H9 (cell line): ENCODE results near the gene MAPK13. TPM values are rescaled to one million over a fixed set of nuclear protein-coding genes. Genes with fewer than 3 reads are reported as not detected.

ENCODE experiments used
- DNase-seq: peaks from one replicate; pipeline ENCODE4 v3.0.0-alpha.2; 2017
- H2AFZ ChIP-seq: one replicate; pipeline ENCODE4 v1.6.1; 2013; ENCODE audit warnings: mild to moderate bottlenecking, low read length, control low read depth, moderate library complexity
- H2AK5ac ChIP-seq: 2 replicates; pipeline ENCODE4 v1.6.1; 2013; ENCODE audit warnings: low read length, control low read depth, mixed read lengths; ENCODE audit not compliant: insufficient read length
- H2BK120ac ChIP-seq: one replicate; pipeline ENCODE4 v1.6.1; 2013; ENCODE audit warnings: low read depth, mild to moderate bottlenecking, low read length, control low read depth, inconsistent platforms; ENCODE audit not compliant: poor library complexity, severe bottlenecking
- H2BK12ac ChIP-seq: 2 replicates; pipeline ENCODE4 v1.6.1; 2013; ENCODE audit warnings: low read length, control low read depth, mixed read lengths, low read depth; ENCODE audit not compliant: insufficient read length
- H2BK15ac ChIP-seq: 2 replicates; pipeline ENCODE4 v1.6.1; 2013; ENCODE audit warnings: low read depth, low read length, control low read depth
- H2BK20ac ChIP-seq: one replicate; pipeline ENCODE4 v1.6.1; 2013; ENCODE audit warnings: low read depth, mild to moderate bottlenecking, low read length, control low read depth, inconsistent platforms; ENCODE audit not compliant: poor library complexity, severe bottlenecking
- H2BK5ac ChIP-seq: 2 replicates; pipeline ENCODE4 v1.6.1; 2013; ENCODE audit warnings: low read length, control low read depth, mixed read lengths; ENCODE audit not compliant: insufficient read length
- H3K14ac ChIP-seq: 2 replicates; pipeline ENCODE4 v1.6.1; 2013; ENCODE audit warnings: low read length, control low read depth; ENCODE audit not compliant: insufficient read depth
- H3K18ac ChIP-seq: 2 replicates; pipeline ENCODE4 v1.6.1; 2013; ENCODE audit warnings: low read depth, mild to moderate bottlenecking, mixed read lengths, low read length, control low read depth; ENCODE audit not compliant: insufficient read length
- H3K23ac ChIP-seq: 2 replicates; pipeline ENCODE4 v1.6.1; 2013; ENCODE audit warnings: low read length, control low read depth, mixed read lengths, low read depth; ENCODE audit not compliant: insufficient read length
- H3K23me2 ChIP-seq: 2 replicates; pipeline ENCODE4 v1.6.1; 2013; ENCODE audit warnings: low read depth, mild to moderate bottlenecking, mixed read lengths, low read length, control low read depth; ENCODE audit not compliant: insufficient read length, poor library complexity, severe bottlenecking
- H3K27ac ChIP-seq: 2 replicates; pipeline ENCODE4 v1.5.1; 2013; ENCODE audit warnings: low read length, control low read depth, mixed read lengths, low read depth; ENCODE audit not compliant: insufficient read length
- H3K27me3 ChIP-seq: 2 replicates; pipeline ENCODE4 v1.6.1; 2013; ENCODE audit warnings: low read length, control low read depth, inconsistent platforms; ENCODE audit not compliant: insufficient read depth
- H3K4ac ChIP-seq: 2 replicates; pipeline ENCODE4 v1.6.1; 2013; ENCODE audit warnings: low read depth, mild to moderate bottlenecking, control low read depth, inconsistent platforms, low read length, moderate library complexity
- H3K4me1 ChIP-seq: 2 replicates; pipeline ENCODE4 v1.6.1; 2013; ENCODE audit warnings: low read length, control low read depth, inconsistent platforms; ENCODE audit not compliant: insufficient read depth
- H3K4me2 ChIP-seq: 2 replicates; pipeline ENCODE4 v1.6.1; 2013; ENCODE audit warnings: low read length, control low read depth, mixed read lengths; ENCODE audit not compliant: insufficient read length, insufficient read depth
- H3K56ac ChIP-seq: 2 replicates; pipeline ENCODE4 v1.6.1; 2013; ENCODE audit warnings: low read depth, mild to moderate bottlenecking, mixed read lengths, low read length, control low read depth; ENCODE audit not compliant: insufficient read length
- H3K79me1 ChIP-seq: 2 replicates; pipeline ENCODE4 v1.6.1; 2013; ENCODE audit warnings: low read depth, mild to moderate bottlenecking, moderate library complexity, low read length, control low read depth, inconsistent platforms; ENCODE audit not compliant: insufficient read depth, poor library complexity, severe bottlenecking
- H3K79me2 ChIP-seq: 2 replicates; pipeline ENCODE4 v1.6.1; 2013; ENCODE audit warnings: low read length, control low read depth, inconsistent platforms; ENCODE audit not compliant: insufficient read depth
- H3K9ac ChIP-seq: 2 replicates; pipeline ENCODE4 v1.6.1; 2013; ENCODE audit warnings: low read length, control low read depth, mixed read lengths; ENCODE audit not compliant: insufficient read length; ENCODE audit errors: extremely low read depth
- H3K9me3 ChIP-seq: one replicate; pipeline ENCODE4 v1.6.1; 2013; ENCODE audit warnings: low read depth, low read length, inconsistent platforms; ENCODE audit not compliant: control insufficient read depth
- H3T11ph ChIP-seq: one replicate; pipeline ENCODE4 v1.6.1; 2013; ENCODE audit warnings: mild to moderate bottlenecking, low read length, control low read depth, inconsistent platforms
- H4K20me1 ChIP-seq: one replicate; pipeline ENCODE4 v1.6.1; 2013; ENCODE audit not compliant: control insufficient read depth, insufficient read length, insufficient read depth
- H4K5ac ChIP-seq: 2 replicates; pipeline ENCODE4 v1.6.1; 2013; ENCODE audit warnings: low read depth, mild to moderate bottlenecking, mixed read lengths, low read length, control low read depth; ENCODE audit not compliant: insufficient read length
- H4K8ac ChIP-seq: replicated peaks from 2 replicates; pipeline ENCODE4 v1.6.1; 2013; ENCODE audit warnings: low read length, control low read depth, mixed read lengths, low read depth; ENCODE audit not compliant: insufficient read length
- H4K91ac ChIP-seq: 2 replicates; pipeline ENCODE4 v1.6.1; 2013; ENCODE audit warnings: low read depth, mild to moderate bottlenecking, moderate library complexity, mixed read lengths, low read length, control low read depth; ENCODE audit not compliant: insufficient read length
- H3K27ac Mint-ChIP-seq, 3 experiments: 2 replicates in 2 of 3; 3 replicates in 1 of 3; pipeline ENCODE4 v1.8.0; 2020 to 2021; ENCODE audit warnings: mixed read lengths in 3 of 3, mild to moderate bottlenecking in 1 of 3, moderate library complexity in 1 of 3
- H3K27me3 Mint-ChIP-seq: 2 replicates; pipeline ENCODE4 v1.8.0; 2021; ENCODE audit warnings: low read depth, mild to moderate bottlenecking, moderate library complexity, mixed read lengths
- H3K36me3 Mint-ChIP-seq, 3 experiments: 2 replicates in 2 of 3; 3 replicates in 1 of 3; pipeline ENCODE4 v1.8.0; 2020 to 2021; ENCODE audit warnings: low read depth in 3 of 3, mixed read lengths in 3 of 3; ENCODE audit not compliant: insufficient read depth in 1 of 3
- H3K4me1 Mint-ChIP-seq, 2 experiments: 2 replicates each; pipeline ENCODE4 v1.8.0; 2020; ENCODE audit warnings: mixed read lengths in 2 of 2
- H3K4me3 Mint-ChIP-seq, 2 experiments: 2 replicates in 1 of 2; 3 replicates in 1 of 2; pipeline ENCODE4 v1.8.0; 2020 to 2021; ENCODE audit warnings: mild to moderate bottlenecking in 2 of 2, mixed read lengths in 2 of 2, moderate library complexity in 1 of 2
- H3K9me3 Mint-ChIP-seq, 2 experiments: 2 replicates in 1 of 2; 3 replicates in 1 of 2; pipeline ENCODE4 v1.8.0; 2020; ENCODE audit warnings: mild to moderate bottlenecking in 2 of 2, mixed read lengths in 2 of 2, moderate library complexity in 1 of 2
- WGBS: extraction: QIAGEN DNeasy Blood & Tissue Kit; methylation state at CpG from one replicate; pipeline ENCODE4 v1.1.7; 2013; ENCODE audit warnings: missing lambda C conversion rate, low lambda C conversion rate, mixed read lengths; ENCODE audit not compliant: insufficient read length; ENCODE audit errors: extremely low coverage; 5-methylcytosine and 5-hydroxymethylcytosine counted together
- total RNA-seq: library from RNA; stranded (reverse); gene quantifications from 2 replicates; pipeline ENCODE4 v1.2.1, GENCODE V29; 2021
- TF ChIP-seq, protein P1 (sequence below): fragments of 200-600 bp; sonication (generic); conservative IDR thresholded peaks from 3 replicates; pipeline ENCODE4 v1.8.0; 2021; ENCODE audit warnings: antibody characterized with exemption, mild to moderate bottlenecking

MAPK13 gene
- total RNA-seq, 1 experiment from 2014 or later = 18.9 TPM

DNA sequence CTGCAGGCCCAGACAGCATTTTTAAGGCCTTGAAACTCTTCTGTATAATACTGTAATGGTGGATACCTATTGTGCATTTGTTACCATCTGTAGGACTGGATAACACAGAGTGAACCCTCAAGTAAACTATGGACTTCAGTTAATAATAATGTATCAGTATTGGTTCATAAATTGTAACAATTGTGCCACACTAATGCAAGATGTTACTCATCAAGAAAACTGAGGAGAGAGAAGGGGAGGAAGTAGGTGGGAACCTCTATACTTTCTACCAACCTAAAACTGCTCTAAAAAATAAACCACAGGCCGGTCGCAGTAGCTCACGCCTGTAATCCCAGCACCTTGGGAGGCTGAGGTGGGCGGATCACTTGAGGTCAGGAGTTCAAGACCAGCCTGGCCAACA lies 10.8 kb downstream of the MAPK13 start:
- Histone ChIP-seq H3K4me2 (no peak overlapping the region), H3K18ac (no peak overlapping the region), H4K8ac (no peak overlapping the region), H3K4ac (no peak overlapping the region), H2BK12ac (no peak overlapping the region), H4K20me1 (no peaks in the 10 kb centered on the region), H3K23me2 (no peaks in the 10 kb centered on the region), H3K4me1 (no peaks in the 10 kb centered on the region), H3K9ac (no peak overlapping the region), H3K79me1 (no peaks in the 10 kb centered on the region), H3K79me2 (no peaks in the 10 kb centered on the region), H4K91ac (no peak overlapping the region), H3K27me3 (no peaks in the 10 kb centered on the region), H2BK120ac (no peak overlapping the region), H2BK20ac (no peak overlapping the region), H4K5ac (no peak overlapping the region), H3K14ac (no peak overlapping the region), H3K23ac (no peak overlapping the region), H2BK5ac (no peak overlapping the region), H3K9me3 (no peaks in the 10 kb centered on the region), H3K27ac (no peak overlapping the region), H2BK15ac (no peak overlapping the region), H3T11ph (no peak overlapping the region), H3K56ac (no peak overlapping the region), H2AFZ (no peak overlapping the region), H2AK5ac (no peak overlapping the region)
- Mint-ChIP-seq H3K4me1 (peaks cover 20 to 26% of the 10 kb centered on the region in 2 experiments), H3K9me3 (no peaks in the 10 kb centered on the region), H3K4me3 (no peak overlapping the region), H3K27ac (no peak overlapping the region), H3K27me3 (no peaks in the 10 kb centered on the region; the same call in 1 of the 2 replicates), H3K36me3 (peaks cover 0 to 14% (median 3%) of the 10 kb centered on the region in 3 experiments; a peak in 4 of 7 replicates)
- DNase-seq = no peak
- no CpG with 5 or more reads among the region's 4 CpGs for WGBS
- TF ChIP-seq, protein P1, sequence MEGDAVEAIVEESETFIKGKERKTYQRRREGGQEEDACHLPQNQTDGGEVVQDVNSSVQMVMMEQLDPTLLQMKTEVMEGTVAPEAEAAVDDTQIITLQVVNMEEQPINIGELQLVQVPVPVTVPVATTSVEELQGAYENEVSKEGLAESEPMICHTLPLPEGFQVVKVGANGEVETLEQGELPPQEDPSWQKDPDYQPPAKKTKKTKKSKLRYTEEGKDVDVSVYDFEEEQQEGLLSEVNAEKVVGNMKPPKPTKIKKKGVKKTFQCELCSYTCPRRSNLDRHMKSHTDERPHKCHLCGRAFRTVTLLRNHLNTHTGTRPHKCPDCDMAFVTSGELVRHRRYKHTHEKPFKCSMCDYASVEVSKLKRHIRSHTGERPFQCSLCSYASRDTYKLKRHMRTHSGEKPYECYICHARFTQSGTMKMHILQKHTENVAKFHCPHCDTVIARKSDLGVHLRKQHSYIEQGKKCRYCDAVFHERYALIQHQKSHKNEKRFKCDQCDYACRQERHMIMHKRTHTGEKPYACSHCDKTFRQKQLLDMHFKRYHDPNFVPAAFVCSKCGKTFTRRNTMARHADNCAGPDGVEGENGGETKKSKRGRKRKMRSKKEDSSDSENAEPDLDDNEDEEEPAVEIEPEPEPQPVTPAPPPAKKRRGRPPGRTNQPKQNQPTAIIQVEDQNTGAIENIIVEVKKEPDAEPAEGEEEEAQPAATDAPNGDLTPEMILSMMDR = no peak
